GM11168 (cell line): Measurements from ENCODE around the gene SH3BP1.

Experiments
- in situ Hi-C: fragments of 300-500 bp; cut with MboI; formaldehyde crosslinking; loops from one replicate; pipeline ENCODE4 v1.12.0; 2022; ENCODE audit warnings: low sequenced_read_pairs; ENCODE audit not compliant: unreplicated experiment

The SH3BP1 gene

DNA sequence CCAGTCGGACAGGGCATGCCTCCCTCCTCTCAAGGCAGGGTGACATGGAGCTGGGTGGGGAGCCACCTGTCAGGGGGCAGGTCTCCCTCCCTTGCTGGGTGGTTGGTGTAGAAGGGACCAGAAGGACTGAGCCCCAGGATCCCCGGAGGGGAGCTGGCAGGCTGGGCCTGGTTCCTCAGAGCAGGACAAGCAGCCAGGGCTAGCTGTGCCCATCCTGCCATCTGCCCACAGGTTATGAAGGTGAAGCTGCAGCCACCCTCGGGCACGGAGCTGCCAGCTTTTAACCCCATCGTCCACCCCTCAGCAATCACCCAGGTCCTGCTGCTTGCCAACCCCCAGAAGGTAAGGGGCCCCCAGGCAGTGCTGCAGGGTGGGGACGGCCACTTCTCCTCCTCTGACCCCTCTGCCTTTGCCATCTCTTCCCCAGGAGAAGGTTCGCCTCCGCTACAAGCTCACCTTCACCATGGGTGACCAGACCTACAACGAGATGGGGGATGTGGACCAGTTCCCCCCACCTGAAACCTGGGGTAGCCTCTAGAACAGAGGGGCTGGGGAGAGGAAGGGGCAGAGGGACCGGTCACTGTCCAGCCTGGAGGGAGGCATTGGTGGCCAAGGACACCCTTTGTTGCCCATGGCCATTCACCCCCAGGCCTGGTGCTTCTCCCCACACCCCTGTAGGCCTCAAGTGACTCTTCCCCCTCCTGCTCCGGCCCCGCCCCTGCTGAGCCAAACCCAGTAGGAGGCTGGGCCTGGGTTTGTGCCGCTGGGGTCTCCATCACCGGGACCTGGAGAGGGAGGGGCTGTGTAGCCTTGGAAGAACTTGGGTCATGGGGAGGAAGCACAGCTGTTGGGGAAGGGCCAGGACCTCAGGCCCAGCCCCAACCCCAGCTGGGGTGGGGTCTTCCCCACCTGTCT, 7.0 kb upstream of the SH3BP1 start:
- in situ Hi-C loops, result no loop called here

DNA sequence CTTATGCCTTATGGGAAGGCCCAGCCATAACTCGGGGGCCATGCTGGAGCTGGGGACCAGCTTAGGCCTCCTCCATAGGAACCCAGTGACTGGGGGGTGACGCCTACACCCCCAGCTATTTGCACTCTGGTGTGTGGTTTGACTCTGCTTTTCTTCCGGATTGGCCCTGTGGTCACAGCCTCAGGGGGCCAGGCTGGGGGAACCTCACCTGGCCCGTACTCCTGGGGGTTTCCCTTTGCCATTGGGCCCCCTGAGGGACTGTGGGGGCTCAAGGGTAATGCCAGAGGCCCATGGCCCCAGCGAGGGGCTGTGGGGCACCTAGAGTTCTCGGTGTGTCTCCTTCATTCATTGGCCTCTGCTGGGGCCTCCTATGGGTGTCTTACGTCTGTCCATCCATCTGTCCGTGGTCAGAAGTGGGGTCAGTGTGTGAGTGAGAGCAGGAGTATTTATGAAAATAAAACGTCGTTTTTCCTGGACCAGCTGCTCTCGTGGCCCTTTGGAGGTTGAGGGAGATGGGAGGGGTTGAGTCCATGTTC, 6.3 kb upstream of the SH3BP1 start:
- in situ Hi-C loops, result no loop called here

DNA sequence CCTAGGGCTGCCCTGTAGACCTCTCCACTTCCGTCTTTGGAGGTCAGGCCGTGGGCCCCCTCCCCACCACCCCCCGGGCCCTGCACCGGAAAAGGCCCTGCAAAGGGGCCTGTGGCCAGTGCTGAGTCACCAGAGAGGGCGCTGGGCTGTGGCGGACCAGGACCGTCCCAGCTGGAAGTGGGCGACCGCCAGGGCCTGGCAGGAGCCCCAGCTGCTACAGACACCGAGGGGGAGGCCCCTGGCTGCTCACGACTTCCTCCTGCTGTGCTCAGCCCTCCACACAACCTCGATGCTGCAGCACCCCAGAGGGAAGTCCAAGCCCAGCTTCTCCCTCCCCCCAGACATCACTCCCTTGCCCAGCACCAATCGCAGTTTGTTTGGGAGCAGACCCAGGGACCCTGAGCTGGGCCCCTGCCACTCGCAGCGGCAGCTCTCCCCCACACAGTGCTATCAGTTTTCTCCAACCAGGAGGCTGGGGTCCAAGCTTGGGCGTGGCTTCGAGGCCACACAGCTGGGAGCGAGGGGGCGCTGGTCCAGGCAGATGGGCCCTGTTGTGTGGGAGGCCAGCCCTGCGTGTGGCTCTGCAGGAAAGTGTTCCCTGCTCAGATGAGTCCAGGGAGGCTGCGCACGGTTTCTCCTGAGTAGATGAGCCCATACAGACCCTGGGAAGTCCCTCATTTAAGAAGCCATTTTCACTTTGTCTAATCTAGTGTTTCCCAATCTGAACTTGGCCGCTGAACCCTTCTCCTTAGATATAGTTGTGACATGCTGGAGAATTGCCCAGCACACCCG, 5.6 kb upstream of the SH3BP1 start:
- in situ Hi-C loops, result no loop called here

DNA sequence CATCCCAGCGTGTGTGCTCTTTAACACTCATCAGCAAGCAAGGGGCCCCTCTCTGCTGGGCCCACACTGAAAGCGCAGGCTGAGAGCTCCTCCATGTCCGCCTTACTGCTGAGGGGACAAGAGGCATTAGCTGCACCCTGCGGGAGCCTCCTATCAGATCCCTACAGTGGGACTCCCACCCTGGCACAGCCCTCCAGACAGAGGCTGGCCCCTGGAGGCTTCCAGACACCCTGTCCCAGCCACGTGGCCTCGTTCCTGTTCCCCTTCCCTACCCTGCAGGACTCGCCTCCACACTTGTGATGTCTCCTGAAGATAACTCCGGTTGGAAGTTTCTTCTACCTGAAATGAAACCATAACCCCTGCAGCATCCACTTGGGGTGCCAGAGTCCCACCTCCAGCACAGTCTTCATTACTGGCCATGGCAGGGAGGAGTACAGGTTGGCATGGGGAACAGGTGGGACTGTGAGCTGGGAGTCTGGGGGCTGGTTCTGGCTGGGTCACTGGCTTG, 5.0 kb upstream of the SH3BP1 start:
- in situ Hi-C loops, result no loop called here

DNA sequence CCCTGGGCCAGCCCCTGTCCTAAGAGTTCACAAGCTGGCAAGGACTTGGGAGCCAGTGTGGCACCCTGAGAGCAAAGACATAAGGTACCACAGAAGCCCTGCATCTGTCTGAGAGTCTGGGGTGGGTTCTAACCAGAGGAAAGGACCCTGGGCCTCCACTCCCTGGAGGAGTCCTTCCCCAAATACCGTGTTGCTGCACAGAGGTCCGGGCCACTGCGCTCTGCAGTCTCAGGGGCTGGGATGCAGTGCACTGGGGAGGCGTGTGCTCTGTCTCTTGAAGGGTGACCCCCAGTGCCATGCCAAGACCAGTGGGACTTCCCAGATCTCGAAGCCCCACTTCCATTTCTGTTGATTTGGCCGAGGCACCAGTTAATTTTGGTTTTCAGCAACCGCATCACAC, 4.3 kb upstream of the SH3BP1 start:
- in situ Hi-C loops, result no loop called here

DNA sequence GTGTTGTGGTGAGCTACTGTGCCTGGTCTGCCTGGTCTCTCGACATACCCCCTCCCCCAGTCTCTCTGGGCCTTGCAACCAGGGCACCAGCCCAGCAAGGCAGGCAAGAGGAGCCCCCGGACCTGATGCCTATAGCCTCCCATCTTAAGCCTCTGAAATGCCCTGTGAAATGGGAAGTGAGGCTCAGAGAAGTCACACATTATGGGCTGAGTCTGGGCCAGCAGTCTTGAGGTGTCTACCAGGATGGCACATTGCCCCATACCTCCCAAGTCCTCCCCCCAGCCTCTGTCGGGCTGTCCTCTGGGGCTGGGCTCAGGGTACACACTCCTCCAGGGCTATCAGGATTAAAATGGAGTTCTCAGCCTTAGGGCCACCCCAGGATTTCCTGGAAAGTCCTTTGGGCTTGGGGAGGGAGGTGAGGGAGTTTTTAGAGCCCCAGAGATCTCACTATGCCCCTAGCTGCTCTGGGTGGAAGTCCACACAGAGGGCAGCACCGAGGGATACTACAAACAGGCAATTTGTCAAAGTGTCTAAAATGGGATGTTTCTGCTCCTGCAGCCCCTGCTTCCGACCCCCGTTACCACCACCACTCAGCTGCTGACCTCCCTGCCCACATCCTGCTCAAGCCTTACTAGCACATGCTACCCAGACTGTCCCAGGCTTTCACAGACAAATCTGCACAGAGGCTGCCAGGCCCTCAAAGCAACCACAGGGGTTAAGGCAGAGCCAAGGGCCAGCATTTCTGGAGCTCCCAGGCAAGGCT, 3.1 kb upstream of the SH3BP1 start:
- in situ Hi-C loops, result no loop called here

DNA sequence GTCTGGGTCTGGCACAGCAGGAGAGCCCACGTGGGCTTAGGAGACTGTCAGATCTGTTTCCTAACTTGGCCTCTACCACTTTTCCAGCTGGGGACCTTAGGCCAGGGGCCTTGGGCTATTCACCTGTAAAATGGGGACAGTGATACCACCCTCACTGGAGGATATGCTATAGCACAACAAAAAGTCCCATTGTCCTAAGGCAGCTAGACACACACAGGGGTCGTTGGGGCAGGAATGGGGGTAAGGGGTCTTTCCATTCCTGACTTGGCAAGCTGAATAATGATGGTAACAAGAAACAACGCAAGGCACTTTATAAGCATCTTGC, 2.6 kb upstream of the SH3BP1 start:
- in situ Hi-C loops, result no loop called here

DNA sequence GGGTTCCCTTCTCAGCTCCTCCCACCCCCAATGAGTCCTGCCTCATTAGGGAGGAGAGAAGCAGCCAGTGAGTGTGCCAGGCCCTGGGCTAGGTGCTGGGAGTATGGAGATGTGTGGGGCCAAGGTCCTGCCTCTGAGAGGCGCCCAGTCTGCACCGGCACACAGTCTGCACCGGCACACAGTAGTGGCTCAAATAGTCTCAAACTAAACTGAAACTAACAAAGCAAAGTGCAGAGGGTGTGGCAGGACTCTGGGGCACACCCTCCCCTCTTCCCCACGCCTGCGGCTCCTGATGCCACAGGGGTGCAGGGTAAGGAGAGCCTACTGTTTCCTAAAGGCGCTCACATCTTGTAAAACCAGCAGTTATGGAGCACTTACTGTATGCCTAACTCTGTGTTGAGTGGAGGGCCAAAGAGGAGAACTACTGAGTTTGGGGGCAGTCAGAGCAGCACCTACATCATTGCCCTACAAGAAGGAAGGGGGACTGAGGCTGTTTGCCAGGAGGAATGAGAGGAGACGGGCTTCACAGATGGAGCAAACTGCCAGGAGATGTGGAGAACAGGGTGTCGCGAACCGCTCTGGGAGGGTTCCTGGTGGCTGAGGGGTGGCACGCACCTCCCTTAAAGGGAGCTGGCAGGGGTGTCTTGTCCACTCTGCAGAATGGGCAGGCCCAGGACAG, 939 bp upstream of the SH3BP1 start:
- in situ Hi-C loops, result no loop called here

DNA sequence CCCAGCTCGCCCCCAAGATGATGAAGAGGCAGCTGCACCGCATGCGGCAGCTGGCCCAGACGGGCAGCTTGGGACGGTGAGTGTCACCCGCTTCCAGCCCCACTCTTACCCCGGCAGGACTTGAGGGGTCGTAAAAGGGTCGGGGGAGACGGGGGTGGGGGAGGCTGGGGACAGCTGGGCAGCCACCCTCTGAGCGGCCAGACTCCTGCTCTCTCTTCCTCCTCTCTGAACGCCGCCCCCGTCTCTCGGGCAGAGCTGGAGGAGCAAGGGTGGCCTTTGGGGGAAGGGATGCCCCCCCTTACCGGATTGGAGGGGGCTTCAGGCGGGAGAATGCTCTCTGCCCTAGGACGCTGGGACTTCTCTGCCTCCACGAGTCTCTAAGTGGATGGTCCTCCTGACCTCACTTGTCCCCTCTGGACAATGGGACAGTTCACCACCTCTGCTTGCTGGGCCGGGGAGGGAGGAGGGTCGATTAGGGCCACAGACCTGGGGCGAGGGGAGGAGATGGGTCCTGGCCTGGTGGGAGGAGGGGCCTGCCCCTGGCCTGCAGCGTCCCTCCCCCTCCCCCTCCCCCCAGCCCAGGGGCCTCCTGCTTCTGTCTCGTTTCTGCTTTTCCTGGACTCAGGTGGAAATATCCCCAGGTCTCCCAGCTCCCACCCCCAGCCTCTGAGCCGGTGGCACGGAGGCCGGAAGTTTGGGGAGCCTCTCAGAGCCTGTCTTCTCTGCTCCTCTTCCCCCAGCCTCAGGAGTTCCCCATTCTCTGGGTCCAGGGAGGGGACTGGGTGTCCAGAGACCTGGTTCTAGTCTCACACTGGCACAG, 512 bp downstream of the SH3BP1 start:
- in situ Hi-C loops, result no loop called here

DNA sequence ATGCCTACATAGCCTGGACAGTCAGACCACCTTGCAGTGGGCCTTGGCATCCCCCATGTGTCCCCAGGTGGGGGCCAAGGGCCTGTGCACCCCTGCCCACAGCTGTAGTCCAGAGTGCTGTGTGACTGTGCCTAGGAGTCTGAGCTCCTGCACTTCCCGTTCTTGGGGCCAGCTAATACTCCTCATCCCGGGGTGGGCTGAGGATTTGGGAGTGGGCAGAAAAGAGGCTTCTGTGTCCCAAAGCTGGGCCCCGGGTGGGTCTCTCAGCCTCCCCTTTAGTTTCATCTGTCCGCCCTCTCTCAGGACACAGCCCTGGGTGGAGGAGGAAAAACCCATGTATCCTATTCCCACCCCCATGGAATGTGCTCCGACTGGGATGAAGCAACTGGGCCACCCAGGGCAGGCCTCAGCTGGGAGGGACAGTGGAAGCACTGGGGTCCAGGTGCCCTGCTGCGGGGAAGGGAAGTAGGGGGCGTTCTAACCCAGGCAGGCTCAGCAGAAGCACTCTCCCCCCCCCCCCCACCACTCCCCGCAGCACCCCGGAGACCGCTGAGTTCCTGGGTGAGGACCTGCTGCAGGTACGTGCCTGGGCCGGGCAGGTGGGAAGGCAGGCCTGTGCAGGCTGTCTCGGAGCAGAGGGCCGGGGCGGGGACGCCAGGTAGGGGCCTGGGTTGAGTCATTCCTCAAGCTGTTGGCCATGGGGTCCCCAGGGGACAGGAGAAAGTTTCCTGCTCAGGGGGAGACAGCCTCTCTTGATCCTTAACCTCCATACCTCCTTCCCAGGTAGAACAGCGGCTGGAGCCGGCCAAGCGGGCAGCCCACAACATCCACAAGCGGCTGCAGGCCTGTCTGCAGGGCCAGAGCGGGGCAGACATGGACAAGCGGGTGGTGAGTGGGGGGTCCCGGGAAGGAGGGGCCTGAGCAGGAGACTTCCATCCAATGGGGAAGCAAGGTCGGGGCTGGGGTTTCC, 1.4 kb downstream of the SH3BP1 start:
- in situ Hi-C loops, result no loop called here

DNA sequence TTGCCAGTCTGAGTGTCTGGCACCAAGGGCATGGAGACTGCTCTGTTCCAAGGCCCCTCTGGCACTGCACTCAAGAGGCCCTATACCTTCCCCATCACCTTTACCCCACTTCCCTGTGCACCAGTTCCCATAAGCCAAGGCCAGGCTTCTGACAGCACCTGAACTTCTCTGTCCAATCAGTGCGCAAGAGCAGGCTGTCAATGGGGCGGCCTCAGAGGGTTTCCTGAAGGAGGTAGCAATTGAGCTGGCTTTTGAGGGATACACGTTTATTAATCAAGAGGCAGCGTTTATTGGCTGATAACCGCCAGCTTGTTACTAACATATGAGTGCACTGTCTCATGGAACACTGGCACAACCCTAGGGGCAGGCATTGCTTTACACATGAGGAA, 2.1 kb downstream of the SH3BP1 start:
- in situ Hi-C loops, result no loop called here

DNA sequence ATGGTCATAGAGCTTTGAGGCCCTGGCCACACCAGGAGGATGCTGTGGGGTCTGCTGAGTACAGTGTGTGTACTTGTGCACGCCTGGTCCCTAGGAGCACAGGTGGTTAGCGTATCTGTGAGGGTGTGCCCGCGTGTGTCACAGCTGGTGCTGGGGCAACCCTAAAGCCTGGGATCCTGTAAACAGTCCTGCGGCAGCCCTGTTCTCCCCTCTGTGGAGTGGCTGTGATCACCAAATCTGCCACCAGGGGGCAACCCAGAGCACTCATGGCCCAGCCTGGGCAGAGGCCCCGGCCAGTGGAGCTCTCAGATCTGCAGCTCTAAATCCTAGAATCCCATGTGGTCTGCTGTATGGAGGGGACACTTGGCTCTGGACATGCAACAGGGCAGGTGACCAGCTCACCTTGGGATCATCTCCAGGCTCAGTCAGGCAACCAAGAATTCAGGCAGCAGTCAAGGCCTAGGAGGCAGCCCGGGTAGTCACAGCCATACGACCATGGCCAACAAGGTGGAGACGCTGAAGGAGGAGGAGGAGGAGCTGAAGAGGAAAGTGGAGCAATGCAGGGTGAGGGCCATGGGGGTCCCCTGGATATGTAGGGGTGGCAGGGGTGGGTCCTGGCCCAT, 3.9 kb downstream of the SH3BP1 start:
- in situ Hi-C loops, result no loop called here

DNA sequence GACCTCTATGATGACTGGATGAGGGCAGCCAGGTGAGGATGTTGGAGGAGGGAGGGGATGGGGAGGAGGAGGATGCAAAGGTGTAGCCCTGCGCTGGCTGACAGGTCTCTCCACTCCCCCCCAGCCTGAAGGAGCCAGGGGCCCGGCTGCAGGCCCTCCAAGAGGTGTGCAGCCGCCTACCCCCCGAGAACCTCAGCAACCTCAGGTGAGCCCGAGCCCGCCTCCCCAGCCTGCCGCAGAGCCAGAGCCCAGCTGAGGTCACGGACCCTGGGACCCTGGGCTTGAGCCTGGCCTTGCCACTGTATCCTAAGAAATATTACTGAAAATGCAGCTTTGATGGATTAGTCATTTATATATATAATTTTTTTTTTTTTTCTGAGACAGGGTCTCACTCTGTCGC, 7.8 kb downstream of the SH3BP1 start:
- in situ Hi-C loops, result no loop called here

DNA sequence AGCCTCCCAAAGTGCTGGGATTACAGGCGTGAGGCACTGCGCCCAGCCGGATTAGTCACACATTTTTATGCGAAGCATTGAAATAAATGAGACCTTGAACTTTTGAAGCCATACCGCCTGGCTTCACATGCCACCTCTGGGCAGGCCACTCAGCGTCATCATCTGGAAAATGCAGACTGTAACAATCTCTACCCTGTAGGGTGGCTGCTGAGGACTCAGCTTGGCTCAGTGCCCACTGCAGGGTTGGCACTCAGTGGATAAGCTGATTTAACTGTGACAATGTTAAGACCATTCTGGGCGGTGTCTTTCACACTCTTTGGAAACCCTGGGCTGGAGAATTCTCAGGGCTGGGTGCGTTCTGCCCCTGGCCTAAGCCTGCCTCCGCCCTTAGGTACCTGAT, 8.5 kb downstream of the SH3BP1 start:
- in situ Hi-C loops, result no loop called here

DNA sequence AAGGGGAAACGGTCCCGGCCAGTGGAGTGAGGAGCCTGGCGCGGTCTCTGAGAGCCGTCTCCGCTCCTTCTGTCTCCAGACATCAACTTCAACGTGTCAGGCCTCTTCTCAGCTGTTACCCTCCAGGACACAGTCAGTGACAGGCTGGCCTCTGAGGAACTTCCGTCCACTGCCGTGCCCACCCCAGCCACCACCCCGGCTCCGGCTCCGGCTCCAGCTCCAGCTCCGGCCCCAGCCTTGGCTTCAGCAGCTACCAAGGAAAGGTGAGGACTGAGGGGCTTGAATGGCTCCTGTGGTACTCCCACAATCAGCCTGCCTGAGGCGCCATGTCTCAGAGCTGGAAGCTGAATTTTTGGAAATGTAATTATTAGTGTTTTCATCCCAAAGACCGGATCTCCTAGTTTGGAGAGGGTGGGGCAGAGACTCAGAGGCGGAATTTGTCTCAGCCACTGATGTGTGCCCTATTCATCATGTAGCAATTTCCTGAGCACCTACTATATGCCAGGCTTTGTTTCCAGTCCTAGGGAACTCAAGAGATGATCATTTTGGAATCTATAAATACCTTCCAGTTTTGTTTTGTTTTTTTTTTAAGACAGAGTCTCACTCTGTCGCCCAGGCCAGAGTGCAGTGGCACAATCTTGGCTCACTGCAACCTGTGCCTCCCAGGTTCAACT, 11.1 kb downstream of the SH3BP1 start:
- in situ Hi-C loops, result no loop called here

DNA sequence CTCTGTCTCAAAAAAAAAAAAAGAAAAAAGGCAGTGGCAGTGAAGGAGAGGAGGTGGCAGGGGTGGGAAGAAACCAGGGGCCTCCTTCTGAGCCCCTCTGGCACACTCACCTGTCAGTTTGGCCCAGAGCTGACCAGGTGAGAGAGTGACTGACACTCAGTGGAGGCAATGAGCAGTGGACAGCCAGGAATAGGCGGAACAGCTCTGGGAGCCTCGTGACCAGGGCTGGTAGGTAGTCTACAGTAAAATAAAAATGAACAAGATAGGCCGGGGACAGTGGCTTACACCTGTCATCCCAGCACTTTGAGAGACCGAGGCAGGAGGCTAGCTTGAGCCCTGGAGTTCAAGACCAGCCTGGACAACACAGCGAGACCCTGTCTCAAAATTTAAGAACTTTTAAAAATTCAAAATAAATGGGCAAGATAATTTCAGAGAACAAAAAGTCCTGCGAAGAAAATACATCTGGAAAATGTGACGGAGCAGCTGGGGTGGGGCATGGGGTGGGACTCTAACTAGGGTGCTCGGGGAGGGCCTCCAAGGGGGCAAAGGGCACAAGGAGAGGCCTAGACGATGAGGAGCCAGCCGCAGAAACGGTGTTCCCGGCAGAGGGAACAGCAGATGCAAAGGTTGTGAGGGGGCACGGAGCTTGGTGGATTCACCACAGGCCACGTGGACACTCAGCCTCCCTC, 15.2 kb downstream of the SH3BP1 start:
- in situ Hi-C loops, result no loop called here

DNA sequence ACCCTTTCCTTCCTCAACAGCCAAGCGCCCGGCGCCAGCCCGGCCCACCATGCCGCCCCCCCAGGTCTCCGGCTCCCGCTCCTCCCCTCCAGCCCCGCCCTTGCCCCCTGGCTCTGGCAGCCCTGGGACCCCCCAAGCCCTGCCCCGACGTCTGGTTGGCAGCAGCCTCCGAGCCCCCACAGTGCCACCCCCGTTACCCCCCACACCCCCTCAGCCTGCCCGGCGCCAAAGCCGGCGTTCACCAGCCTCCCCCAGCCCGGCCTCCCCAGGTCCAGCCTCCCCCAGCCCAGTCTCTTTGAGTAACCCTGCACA, 15.7 kb downstream of the SH3BP1 start:
- in situ Hi-C loops, result no loop called here
